ENCODE measurements around the gene KLHL21.

GRCh38 chr1:6601923-6602668 lies 573 bp downstream of the KLHL21 start:
- no peak for TF ChIP-seq GATA2 (IDR thresholded peaks at IDR 0.05; ENCODE audit: low read depth, low read length)
- no peak for TF ChIP-seq GATA3 (IDR thresholded peaks at IDR 0.05; ENCODE audit: low read depth, low read length)
